GM18870 (cell line): ENCODE results near the gene CBLB.
"Not testable (repeated sequence)": the region's sequence is repeated elsewhere in the genome, so short reads cannot be mapped to it uniquely, and the experiment has no call there.

ENCODE experiments used
- ATAC-seq: cut with Tn5 transposase; IDR thresholded peaks from one replicate; pipeline ENCODE4 v1.9.1; 2021; ENCODE audit warnings: moderate library complexity; ENCODE audit not compliant: unreplicated experiment

CBLB gene

DNA sequence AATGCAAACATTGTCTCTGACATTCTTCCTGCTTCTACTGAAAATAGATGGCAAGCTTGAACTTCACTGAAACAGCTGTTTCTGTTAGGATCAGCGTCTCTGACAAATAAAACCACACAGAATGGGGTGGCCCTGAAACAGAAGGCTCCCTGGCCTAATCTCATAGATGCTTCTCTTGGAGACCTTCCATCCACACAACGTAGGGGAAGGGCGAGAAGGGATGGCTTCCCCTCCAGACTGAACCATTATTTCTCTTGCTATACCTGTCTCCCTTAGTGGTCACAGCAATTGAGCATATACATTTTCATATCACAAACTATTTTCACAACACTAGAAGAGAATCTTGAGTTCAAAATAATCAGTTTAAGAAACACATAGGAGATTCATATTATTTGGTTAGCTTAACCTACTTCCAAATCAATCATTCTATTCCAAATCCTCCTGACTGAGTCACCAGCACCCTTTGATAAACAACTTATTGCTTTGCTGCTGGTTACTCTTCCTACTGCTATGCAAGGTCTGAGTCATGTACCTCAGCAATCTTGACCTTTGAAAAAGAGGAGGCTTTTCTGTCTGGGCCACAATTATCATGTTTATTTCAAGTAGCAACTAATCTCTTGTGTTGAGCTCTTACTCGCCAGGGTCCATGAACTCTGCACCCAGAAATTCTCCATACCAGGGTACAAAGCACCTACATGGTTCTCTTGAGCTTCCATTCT is 45.5 kb downstream of the CBLB start:
- no peak for ATAC-seq

DNA sequence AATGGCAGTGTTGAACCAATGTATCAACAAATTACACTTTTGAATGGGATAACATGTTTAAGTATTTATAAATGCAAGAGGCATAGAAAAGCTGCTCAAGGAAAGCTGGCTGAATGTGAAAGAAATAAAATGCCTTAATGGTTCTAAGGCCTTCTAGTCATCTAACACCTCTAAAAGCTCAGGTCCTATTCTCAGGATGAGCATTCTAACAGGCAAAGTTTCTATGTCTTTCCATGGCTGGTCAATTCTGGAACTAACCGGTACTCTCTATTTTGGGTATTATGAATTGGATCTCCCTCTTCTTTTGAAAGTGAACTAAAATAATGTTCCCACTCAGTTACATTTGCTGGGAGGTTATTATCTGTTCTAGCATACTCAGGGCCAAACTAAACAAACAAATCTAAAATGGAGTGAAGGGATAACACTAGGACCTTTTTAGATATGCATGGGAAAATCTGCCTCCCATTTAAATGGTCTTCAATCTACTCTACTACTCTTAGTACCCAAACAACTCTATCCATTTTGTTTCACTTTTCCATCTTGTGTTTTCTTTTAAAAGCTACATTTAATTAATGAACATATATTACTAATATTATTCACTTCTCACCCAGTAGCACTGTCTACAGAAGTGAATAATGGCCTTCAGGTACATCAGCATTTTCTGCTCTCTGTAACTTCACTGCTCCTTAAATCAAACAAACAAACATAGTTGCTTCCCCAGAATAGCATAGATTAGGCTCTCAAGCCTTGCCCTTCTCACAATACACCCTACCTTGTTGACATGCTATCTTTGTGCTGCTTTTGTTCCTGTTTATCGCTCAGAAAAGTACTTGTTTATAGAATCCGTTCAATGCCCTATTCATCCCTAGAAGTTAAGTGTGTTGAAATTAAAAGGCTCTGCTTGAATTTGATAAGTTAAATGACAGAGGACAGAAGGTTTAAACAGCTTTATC is 46.4 kb downstream of the CBLB start:
- no peak for ATAC-seq

DNA sequence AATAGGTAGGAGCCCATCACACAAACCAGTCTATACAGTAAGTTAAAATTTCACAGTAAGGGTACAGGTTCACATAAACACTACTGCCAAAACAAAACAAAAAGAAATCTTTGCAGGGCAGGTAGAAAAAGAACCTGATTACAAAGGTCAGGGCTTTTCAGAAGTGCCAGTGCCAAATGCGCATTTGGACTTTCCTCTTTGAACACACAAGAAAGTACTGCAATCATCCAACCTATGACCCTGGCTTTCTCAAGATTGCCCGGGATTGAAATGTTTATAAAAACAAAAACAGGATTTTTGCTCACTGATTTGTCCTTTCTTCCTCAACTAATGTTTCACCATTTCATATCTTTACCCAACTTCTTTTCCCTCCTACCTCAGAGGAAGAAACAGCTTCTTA is 47.4 kb downstream of the CBLB start:
- ATAC-seq, result no peak

DNA sequence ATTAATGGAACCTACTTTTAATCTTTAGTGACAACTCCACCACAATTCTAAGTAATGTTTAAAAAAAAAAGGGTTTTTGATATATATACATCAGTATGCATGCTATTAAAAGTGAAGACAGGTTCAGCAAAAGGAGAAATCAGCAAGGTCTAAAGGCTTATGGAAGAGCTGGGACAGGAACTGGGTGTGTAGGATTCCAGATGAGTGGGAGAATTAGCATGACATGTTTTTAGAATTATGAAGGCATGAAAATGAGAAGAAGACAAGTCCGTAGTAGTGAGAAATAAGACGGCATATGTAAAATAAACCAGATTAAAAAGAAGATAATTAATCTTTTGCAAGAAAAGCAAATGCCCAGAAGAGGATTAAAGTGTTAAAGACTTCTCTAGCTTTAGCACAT is 52.0 kb downstream of the CBLB start:
- ATAC-seq, result no peak

DNA sequence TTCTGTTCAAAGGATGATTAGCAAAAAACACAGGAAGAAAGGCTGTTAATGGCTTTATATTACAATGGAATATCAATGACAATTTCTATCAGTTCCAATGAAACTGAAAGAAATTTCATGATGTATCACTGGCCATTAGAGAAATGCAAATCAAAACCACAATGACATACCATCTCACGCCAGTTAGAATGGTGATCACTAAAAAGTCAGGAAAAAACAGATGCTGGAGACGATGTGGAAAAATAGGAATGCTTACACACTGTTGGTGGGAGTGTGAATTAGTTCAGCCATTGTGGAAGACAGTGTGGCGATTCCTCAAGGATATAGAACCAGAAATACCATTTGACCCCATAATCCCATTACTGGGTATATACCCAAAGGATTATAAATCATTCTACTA is 53.5 kb downstream of the CBLB start:
- not testable (repeated sequence) for ATAC-seq

DNA sequence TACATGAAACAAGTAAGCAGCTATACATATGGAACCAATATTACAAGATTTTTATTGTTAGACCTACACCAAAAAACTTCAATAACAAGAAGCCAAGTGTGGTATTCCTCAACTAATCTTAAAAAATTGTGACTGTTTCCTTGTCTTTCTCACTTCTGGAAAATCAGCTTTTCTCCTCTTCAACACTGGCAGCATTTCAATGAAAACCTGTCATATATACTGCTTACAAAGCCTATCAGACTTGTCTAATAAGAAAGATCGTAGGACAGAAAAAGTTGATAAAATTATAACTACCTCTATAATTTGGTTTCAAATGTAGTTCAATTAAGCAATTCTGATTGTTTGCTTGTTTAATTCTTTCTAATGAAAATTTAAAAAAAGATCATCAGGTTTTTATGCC is 55.1 kb downstream of the CBLB start:
- no peak for ATAC-seq

DNA sequence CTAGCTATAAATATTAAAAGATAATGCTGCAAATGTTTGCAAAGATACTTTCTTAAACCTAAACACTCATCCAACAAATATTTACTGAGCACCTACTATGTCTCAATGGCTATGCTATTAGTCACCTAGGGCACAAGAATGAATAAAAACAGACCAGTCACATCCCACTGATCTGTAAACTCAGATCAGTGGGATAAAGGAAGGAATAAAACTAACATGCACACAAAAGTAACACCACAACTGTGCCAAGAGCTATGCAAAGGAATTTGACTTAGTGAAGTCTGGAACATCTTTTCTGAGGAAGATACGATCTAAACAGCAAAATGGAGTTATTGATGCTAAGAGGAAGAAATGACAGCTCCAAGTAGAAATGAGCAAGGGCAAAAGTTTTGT is 56.6 kb downstream of the CBLB start:
- ATAC-seq, result no peak

DNA sequence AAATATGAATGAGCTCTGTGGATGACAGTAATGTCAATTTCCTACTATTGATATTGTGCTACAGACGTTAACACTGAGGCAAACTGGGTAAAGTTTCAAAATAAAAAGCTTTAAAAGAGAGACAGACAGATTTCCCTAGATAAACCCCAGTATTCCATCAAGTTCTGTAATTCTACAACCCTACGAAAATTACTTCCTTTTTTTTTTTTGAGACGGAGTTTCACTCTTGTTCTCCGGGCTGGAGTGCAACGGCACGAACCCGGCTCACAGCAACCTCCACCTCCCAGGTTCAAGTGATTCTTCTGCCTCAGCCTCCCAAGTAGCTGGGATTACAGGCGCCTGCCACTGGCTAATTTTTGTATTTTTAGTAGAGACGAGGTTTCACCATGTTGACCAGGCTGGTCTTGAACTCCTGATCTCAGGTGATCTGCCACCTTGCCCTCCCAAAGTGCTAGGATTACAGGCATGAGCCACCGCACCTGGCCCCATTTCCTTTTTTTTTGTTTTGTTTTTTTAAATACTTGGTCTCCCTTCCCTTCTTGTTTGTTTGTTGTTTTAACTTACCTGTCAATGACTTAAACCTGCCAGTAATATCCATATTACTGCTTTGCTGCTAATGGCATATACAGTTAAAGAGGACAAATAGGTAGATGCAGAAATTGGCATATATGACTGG is 57.2 kb downstream of the CBLB start:
- ATAC-seq, result no peak

DNA sequence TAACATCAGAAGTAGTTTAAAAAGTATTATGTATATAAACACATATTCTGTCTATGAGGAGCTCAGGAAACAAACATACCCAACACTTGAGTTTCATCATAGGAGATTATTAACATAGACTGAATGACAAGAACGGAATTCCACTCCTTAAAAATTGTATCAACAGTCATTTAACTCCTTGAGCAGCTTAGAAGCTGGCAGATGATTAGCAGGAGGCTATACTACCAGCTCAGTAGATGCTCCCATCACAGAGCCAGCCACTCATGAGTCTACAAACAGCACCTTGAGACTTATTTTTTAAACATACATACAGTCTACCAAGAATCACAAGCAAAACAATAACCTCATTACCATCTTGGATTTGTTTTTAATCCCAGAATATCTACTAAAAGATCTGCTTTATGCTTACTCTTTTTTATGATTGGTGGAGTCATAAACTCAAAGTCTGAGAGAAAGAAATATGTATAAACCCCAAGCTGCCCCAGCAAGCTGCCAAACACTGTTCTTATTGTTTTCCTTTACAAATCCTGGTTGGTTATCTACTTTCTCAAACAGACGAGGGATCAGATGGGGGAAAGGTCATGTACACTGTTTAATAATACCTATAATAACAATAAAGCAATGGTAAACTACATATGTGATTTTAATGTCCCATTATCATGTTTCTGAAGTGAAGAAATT is 59.5 kb downstream of the CBLB start:
- ATAC-seq, result no peak

DNA sequence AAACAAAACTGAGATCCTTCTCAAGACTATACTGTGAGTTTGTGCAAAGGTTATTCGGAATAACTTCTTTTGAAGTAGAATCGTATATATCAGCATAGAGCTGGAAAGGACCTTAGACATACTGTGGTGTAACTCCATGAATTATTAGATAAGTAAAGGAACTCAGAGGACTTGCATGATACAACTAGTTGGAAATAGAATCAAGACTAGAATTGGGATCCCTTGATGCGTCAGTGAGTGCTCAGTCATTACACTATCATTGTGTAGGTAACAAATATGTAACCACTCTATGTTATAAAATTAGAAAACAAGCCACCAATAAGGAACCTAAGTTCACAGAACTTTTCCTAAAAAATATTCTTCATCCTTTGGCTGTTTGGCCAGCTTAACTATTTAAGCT is 61.1 kb downstream of the CBLB start:
- ATAC-seq, result no peak

DNA sequence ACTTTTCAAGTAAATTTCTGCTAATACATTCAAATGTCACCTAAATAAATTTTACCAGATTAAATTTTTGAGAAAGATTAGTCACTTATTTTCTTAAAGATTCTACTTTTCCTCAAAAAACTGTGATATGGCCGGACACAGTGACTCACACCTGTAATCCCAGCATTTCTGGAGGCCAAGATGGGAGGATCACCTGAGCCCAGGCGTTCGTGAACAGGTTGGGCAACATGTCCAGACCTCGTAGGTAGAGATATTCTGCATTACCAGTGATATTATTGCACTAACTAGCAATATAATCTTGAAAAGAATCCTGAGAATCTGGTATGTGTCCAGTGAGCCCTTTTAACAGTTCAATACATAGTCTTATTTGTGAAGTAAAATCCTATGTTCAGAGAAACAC is 61.7 kb downstream of the CBLB start:
- no peak for ATAC-seq

DNA sequence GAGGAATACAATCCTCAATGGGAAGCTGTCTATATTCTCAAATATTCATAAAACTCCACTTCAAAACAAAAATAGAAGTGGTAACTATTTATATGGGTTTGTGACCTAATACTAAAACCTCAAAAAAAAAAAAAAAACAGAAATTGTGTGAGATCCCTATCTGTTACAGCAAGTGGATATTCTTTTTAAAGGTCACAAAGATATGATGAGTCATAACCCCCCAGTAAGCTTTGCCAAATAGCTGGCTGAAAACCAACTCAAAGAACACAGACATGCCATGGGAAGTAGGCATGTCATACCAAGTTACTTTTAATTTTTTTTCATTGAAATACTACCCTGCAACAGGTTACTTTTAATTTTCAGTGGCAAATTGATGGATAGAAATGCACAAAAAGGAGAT is 62.5 kb downstream of the CBLB start:
- ATAC-seq, result no peak

DNA sequence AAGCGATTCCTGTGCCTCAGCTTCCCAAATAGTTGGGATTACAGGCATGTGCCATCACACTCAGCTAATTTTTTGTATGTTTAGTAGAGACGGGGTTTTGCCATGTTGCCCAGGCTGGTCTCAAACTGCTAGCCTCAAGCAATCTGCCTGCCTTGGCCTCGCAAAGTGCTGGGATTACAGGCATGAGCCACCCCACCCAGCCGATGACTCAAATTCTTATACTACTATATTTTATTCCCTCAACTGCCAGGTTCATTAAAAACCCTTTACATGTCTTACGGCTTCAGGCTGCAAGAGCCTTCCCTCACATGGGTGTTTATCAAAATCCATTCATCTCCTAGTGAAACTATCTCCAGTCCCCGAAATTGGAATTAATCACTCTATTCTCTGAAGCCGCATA is 63.4 kb downstream of the CBLB start:
- no peak for ATAC-seq

DNA sequence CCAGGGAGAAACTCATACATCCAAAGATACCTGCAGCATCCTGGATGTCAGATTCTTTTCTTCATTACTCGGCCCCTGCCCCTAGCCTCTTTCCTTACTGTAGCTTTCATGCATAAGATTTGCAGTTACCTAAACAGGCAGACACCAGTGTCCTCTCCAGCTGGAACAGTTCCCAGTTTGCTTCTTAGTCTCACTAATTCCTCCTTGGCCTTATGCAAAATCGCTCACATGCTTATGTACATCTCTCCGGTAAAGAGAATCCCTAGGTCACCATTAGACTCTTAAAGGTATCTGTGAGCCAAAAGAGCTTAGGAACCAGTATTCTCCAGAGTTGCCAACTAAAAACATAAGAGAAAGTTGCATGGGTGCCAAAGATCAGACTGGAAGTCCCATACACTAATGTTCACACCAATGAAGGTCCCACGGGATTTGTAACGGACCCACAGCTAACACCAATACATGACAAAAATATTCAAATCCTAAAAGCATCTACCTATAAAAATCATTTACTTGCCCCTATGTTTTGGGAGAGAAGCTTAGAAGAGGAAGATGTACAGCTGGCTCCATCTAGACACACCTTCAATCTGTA is 66.6 kb downstream of the CBLB start:
- no peak for ATAC-seq

DNA sequence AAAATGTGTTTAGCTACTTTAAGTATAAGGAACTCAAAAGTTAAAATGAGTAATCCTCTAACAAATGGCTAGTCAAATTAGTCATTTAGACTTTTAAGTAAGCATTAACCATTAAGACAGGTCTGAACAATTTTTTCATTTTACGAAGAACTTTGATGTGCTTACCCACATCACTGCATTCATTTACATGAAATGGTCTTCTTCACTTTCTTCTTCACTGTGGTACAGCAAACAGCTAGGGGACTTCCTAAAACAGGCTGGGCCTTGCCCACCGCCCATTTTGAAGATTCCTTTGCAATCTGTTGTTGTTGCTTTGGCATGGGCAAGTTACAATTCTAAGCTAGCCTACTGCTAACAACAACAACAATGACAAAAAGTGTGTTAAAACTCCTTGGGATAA is 67.4 kb downstream of the CBLB start:
- ATAC-seq, result no peak

DNA sequence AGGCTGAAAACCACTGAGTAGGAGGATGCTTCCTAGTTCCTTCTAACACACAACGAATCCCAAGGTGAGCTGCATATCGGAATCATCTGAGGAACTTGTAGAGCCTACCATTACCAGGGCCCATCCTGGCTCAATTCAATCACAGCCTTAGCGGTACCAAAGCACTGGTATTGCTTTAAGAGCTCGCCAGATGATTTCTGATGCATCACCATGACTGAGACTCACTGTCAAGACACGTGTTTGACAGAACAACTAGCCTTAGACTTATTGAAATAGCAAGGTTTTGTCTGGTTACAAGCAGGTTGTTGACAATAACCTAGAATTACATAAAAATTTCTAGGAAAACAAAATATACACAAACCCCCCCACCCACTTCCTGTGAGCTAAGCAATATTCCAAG is 68.5 kb downstream of the CBLB start:
- no peak for ATAC-seq

DNA sequence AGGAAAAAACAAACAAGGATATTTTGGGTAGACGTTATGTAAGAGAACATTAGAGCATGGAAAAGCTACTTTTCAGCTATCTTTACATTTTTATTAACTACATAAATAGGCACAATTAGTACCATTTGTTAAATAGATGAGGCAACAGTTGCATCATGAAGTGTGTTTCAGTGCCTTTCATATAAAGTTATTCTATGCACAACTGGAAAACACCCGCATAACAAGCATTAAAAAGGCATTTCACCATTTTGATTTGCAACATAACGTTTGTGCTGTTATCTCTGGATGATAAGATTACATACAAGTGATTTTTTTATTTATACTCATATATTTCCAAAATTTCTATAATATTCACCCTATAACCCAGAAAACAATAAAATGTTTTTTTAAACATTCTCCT is 69.5 kb downstream of the CBLB start:
- ATAC-seq, result no peak

DNA sequence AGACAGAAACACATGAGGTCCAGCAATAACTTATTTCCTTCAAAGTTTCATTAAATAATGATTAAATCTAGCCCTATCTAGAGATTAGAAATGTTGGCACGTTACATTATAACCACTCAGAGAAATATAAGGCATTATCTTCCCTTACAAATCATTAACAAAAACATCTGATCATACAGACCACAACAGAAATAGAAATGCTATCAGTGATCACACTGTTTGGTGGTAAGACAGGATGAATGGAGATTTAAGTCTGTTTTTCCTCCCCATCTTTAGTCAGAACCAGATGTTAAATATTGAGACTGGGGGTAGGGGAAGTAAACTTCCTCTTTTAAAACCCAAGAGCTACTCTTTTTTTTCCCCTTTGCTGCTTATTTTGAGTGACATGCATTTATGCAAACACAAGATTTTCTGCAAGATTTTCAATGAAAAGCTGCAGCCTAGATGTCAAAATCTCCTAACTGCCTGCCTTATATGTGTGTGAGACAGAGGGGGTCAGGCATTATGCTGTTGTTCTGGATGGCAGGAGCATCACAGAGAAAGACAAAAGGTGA is 70.4 kb downstream of the CBLB start:
- peak; percentile 91 for ATAC-seq

DNA sequence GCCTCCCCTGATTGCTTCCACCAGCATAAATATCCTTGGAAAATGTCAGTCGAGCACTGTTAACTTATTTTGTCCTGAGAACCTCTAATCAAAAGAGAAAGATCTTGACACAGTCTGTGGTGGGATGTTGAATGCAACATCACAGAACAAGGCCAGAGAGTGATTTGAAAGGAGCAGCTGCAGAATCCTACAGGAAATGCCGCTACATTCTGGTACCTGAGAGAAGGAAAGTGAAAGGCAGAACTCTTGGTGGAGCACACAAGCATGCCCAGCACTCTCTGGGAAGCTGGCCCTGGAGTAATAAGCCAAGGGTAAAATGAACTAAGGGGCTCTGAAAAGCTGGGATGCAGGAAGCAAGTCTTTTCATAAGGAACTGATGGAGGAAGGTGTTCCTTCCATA is 75.8 kb downstream of the CBLB start:
- no peak for ATAC-seq

DNA sequence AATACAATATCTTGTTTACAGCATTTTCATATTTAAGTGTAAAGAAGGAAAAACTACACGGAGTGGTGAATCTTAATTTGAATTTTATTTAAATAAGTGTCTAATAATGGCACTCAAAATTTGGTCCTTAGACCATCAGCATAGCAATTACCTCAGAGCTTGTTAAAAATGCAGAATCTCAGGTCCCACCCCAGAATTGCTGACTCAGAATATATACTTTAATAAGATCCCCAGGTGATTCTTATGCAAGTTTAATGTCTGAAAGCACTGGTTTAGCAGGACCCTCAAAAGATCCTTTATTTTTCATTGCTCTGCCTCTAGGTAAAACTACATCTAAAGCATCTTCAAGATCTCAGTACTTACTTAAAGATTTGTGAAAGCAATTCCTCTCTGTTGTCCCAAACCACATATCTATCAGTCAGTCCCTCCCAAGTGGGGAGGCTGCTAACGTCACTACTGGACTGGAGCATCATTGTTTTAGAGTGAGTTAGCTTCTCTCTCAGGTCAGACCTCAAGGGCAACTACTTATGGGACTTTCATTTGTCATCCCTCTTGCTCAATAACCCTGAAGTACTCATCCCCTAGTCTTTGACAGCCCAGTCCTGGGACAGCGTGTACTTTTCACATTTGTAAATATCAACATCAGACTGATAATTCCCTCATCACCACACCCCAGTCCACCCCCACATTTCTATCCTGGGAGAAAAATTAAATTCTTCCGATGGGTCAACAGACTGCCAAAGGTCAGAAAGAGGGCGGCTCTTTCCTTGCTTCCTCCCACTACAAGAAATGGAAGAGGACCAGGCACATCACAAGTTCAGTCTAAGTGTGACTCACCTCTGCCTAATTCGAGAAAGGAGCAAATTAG is 76.7 kb downstream of the CBLB start:
- ATAC-seq, result no peak
